NCI-H524 (cell line): ENCODE results near the gene CIDEA.

ENCODE experiments used
- DNase-seq, 2 experiments: peaks; one replicate each; lab custom pipeline; 2025; lab: John Stamatoyannopoulos, UW

Gene CIDEA

GRCh38 chr18:12274793-12275192 lies 20.6 kb downstream of the CIDEA start:
- DNase-seq = no peak

GRCh38 chr18:12276736-12277554 lies 22.8 kb downstream of the CIDEA start:
- no peak for DNase-seq

GRCh38 chr18:12278215-12278671 lies 24.1 kb downstream of the CIDEA start:
- peak in 1 of 2 experiments; percentile 13 for DNase-seq

DNA sequence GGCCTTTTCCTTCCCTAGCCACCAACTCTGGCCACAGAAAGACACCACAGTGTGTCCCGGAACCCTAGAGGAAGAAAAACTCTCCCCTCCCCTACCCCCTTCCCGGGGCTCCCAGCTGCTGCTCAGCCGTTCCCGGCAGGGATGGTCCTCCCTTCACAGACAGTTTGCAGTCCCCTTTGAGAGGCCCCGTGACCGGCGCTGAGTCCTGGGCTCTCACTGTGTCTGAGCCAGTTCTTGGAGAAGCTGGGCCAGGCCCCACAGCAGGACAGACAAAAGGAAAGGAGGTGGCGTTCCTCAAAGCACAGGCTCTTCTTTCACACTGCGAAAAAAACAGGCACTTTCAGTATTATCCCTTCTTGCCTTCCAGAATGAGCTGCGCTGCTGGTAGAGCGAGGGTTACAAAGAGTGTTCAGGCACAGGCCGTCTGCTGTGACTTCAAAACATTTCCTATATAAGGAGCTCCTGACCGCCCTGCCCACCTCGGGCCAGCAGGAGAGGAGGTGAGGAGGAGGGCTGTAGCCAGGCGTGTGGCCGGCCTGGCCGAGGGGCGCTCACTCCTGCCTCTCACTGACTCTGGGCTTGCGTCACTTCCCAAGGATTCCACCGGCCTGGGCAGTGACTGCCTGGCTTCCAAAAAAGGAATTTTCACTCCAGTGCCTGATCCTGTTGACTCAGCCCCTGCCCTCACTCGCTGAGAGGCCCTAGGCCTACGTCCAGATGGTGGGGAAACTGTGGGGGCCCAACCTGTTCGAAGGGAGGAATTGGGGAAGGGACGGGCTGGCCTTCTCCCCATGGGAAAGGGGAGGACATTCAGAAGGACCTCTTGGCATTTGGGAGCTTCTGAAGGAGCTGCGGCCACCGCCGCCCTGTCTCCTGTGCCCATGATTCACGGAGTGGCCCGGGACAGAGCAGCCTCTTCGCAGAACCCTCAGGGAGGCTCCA lies 24.9 kb downstream of the CIDEA start:
- DNase-seq = no peak

- DNase-seq = no peak
These were observed 25.8 kb downstream of the CIDEA start for GRCh38 chr18:12279781-12280531.

GRCh38 chr18:12281861-12282260 lies 27.7 kb downstream of the CIDEA start:
- DNase-seq = no peak

- DNase-seq = no peak
These were observed 28.4 kb downstream of the CIDEA start for GRCh38 chr18:12282442-12283039.

GRCh38 chr18:12283256-12283655 lies 29.1 kb downstream of the CIDEA start:
- no peak for DNase-seq

GRCh38 chr18:12283666-12284065 lies 29.5 kb downstream of the CIDEA start:
- DNase-seq = no peak

DNA sequence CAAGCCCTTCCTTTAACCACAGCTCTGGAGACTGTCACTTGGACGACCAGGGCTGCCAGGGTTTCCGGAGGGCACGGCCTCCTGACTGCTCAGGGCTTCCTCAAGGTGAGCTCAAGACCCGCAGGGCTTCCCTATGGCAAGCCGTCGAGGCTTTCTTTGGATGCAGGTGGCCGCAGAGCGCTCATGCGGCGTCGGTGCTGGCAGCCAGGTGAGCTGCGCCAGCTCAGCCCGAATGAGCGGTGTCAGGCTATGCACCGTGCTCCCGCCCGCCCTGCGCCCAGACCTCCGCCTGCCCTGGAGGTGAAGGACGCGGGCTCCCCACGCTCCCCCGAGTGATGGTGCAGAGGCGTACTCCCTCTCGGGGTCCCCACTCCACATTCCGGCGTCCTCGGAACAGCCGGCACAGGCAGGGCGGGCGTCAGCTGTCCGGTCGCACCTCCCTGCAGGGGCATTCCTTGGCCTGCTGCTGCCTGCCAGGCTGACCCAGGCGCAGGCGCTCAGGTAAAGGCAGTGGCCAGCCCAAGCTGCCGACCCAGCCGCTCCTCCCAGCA lies 33.0 kb downstream of the CIDEA start:
- DNase-seq = no peak

GRCh38 chr18:12287684-12288402 lies 33.7 kb downstream of the CIDEA start:
- peak in 1 of 2 experiments; percentile 51 for DNase-seq

DNA sequence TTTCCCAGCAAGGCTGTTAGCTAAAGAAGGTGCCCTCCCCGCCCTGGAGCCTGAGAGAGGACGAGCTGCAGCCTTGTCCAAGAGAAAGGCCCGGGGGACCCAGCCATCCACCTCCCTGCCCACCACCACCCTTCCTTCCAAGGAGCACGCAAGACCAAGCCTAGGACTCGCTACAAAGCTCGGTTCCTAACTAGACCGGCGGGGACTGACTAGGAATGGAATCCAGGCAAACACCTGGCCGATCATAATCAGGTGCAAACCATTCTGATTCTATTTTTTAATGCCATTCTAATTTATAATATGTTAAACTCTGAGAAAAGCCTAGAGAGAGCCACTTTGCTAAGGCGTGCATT lies 34.2 kb downstream of the CIDEA start:
- DNase-seq = no peak

- DNase-seq = no peak
These were observed 35.9 kb downstream of the CIDEA start for GRCh38 chr18:12290086-12290485.

DNA sequence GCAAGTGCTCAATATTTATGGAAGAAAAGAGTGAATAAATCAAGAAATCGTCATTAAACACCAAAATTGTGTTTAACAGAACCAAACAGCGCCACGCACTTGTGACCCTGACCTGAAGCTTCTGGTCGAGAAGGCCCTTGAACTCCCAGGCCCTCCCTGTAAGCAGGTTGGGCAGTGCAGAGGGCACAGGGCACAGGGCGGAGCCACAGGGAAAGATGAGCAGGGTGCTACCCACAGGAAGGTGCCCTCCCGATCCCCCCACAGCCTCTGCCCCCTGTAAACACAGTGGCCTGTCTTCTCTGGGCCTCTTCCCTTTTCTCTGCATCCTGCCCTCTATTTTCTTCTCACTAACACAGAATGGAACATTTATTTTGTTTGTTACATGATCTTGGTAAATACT lies 37.0 kb downstream of the CIDEA start:
- no peak for DNase-seq

DNA sequence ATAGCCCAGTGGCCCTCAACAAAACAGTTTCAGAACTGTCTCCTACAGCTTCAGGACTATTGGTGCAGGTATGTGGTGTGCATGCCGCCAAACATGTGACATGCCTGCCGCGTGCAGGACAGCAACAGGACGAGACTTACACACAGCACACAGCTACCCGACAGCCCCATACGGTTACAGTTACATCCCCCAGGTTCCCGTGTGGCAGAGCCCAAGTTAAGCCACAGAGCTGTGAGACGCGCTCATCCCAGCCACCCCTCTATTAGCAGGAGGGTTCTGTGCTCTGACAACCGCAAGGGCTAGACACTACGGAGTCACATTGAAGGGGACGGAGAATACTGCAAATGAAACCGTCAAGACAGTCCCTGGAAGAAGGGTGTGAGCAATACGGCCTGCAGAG lies 37.5 kb downstream of the CIDEA start:
- no peak for DNase-seq

GRCh38 chr18:12293831-12294230 lies 39.7 kb downstream of the CIDEA start:
- DNase-seq = no peak

DNA sequence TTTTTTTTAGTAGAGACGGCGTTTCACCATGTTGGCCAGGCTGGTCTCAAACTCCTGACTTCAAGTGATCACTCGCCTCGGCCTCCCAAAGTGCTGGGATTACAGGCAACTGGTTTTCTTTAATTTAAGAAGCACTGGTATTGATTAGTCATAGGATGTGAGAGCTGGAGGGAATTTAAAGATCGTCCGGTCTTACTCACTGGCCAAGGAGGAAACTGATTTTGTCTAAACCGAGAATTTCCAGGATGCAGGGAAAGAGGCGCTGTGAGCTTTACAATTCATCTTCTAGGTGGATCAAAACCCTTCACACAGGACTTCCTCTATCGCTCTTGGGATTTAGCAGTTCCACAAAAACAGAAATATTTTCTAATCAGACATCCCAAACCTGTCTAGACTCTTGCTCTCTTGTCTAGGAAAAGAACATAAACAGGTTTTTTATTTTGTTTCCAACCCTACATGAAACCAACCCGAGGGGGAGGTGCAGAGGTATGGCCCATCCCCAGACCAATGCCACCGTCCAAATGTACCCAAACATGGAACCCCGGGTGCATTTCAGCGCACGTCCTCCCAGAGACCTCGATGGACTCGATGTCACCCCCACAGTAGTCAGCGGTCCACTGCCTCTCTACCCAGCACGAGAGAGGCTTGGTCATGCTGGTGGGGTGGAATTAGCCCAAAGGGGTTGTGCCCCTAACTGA lies 41.4 kb downstream of the CIDEA start:
- no peak for DNase-seq

DNA sequence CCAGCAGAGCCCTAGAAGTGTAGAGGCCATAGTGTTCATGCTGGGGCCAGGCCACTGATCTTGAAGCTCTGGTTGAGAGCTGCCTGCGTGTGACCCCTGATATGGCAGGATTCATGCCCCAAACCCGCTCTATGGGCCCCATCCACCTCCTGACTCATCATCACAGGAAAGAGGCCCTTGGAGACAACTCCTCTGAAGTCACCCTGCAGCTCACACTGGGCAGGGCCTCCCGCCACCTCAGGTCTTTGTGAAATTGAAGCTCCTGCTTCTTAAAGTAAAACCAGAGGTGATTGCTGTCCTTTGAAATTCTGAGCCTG lies 41.9 kb downstream of the CIDEA start:
- DNase-seq = no peak

GRCh38 chr18:12296457-12296856 lies 42.3 kb downstream of the CIDEA start:
- DNase-seq = no peak

- DNase-seq = no peak
These were observed 45.7 kb downstream of the CIDEA start for GRCh38 chr18:12299862-12300261.
